IMR-90 (cell line): ENCODE measurements around the gene GRHL3. TPM values are rescaled to one million over a fixed set of nuclear protein-coding genes. Genes with fewer than 3 reads are reported as not detected.

Source experiments
- ATAC-seq: fragments of 200-7000 bp; cut with Tn5 transposase; 2 replicates; pipeline ENCODE4 v1.9.1; 2020; ENCODE audit warnings: low read depth, mild to moderate bottlenecking, moderate library complexity
- BruUV-seq: library from RNA; stranded (reverse); fragments of 400-500 nt; replicated peaks from 2 replicates; lab custom pipeline; 2021; lab: Mats Ljungman, UMichigan
- CTCF ChIA-PET: fragments of 300-600 bp; formaldehyde crosslinking; extraction: SDS; loops from one replicate; lab custom pipeline; 2021; ENCODE audit warnings: antibody characterized with exemption; lab: Yijun Ruan, JAX
- POLR2A ChIA-PET: fragments of 300-600 bp; sonication (Branson Sonifier 250); formaldehyde crosslinking; loops from one replicate; lab custom pipeline; 2022; ENCODE audit warnings: antibody characterized with exemption; ENCODE audit not compliant: unreplicated experiment; lab: Charles Lee
- DNase-seq: peaks from one replicate; pipeline ENCODE4 v3.0.0; 2013
- H2AFZ ChIP-seq: replicated peaks from 2 replicates; pipeline ENCODE3; 2013; ENCODE audit warnings: low read length, mild to moderate bottlenecking; ENCODE audit not compliant: poor library complexity
- H2AK5ac ChIP-seq: 2 replicates; pipeline ENCODE4 v1.6.1; 2013; ENCODE audit warnings: low read depth, low read length, inconsistent platforms
- H2AK9ac ChIP-seq: replicated peaks from 2 replicates; pipeline ENCODE3; 2013; ENCODE audit warnings: mild to moderate bottlenecking, low read depth, low read length, moderate library complexity; ENCODE audit not compliant: poor library complexity
- H2BK120ac ChIP-seq: 2 replicates; pipeline ENCODE4 v1.6.1; 2013; ENCODE audit warnings: low read depth, low read length, inconsistent platforms
- H2BK15ac ChIP-seq: 3 replicates; pipeline ENCODE4 v1.6.1; 2013; ENCODE audit warnings: low read depth, low read length, inconsistent platforms
- H2BK20ac ChIP-seq: 2 replicates; pipeline ENCODE4 v1.6.1; 2013; ENCODE audit warnings: low read depth, mild to moderate bottlenecking, inconsistent platforms, low read length, moderate library complexity
- H2BK5ac ChIP-seq: 2 replicates; pipeline ENCODE4 v1.6.1; 2013; ENCODE audit warnings: mild to moderate bottlenecking, low read depth, low read length, inconsistent platforms; ENCODE audit not compliant: poor library complexity, severe bottlenecking
- H3K14ac ChIP-seq: replicated peaks from 2 replicates; pipeline ENCODE4 v1.6.1; 2013; ENCODE audit warnings: low read depth, low read length, inconsistent platforms
- H3K18ac ChIP-seq: 2 replicates; pipeline ENCODE4 v1.6.1; 2013; ENCODE audit warnings: low read depth, low read length, control low read depth
- H3K23ac ChIP-seq: 2 replicates; pipeline ENCODE4 v1.6.1; 2013; ENCODE audit warnings: low read depth, low read length, inconsistent platforms
- H3K27ac ChIP-seq: 2 replicates; pipeline ENCODE4 v1.5.1; 2013; ENCODE audit warnings: mild to moderate bottlenecking, control low read depth, low read length; ENCODE audit not compliant: insufficient read depth
- H3K27me3 ChIP-seq: 2 replicates; pipeline ENCODE4 v1.6.1; 2013; ENCODE audit warnings: low read length; ENCODE audit not compliant: control insufficient read depth, insufficient read depth
- H3K36me3 ChIP-seq: 2 replicates; pipeline ENCODE4 v1.6.1; 2013; ENCODE audit warnings: low read length, mixed read lengths; ENCODE audit not compliant: control insufficient read depth, insufficient read depth
- H3K4ac ChIP-seq: 2 replicates; pipeline ENCODE4 v1.6.1; 2013; ENCODE audit warnings: low read depth, low read length, inconsistent platforms
- H3K4me1 ChIP-seq: 2 replicates; pipeline ENCODE4 v1.6.1; 2013; ENCODE audit warnings: low read length, mixed read lengths; ENCODE audit not compliant: control insufficient read depth, insufficient read depth
- H3K4me2 ChIP-seq: 2 replicates; pipeline ENCODE4 v1.6.1; 2013; ENCODE audit warnings: low read depth, mild to moderate bottlenecking, control low read depth, low read length, moderate library complexity
- H3K4me3 ChIP-seq: 2 replicates; pipeline ENCODE4 v1.5.1; 2013; ENCODE audit warnings: low read depth, mild to moderate bottlenecking, control low read depth, low read length, moderate library complexity; ENCODE audit not compliant: insufficient read depth
- H3K56ac ChIP-seq: 2 replicates; pipeline ENCODE4 v1.6.1; 2013; ENCODE audit warnings: low read length, inconsistent platforms; ENCODE audit not compliant: insufficient read depth; ENCODE audit errors: extremely low read depth
- H3K79me1 ChIP-seq, 2 experiments: 2 replicates each; pipeline ENCODE4 v1.6.1; 2013; ENCODE audit warnings: low read length in 2 of 2, inconsistent platforms in 1 of 2, low read depth in 1 of 2
- H3K9ac ChIP-seq: 2 replicates; pipeline ENCODE4 v1.6.1; 2013; ENCODE audit warnings: low read depth, low read length, control low read depth
- H3K9me1 ChIP-seq: 2 replicates; pipeline ENCODE4 v1.6.1; 2013; ENCODE audit warnings: low read length, inconsistent platforms; ENCODE audit not compliant: insufficient read depth
- H3K9me3 ChIP-seq: 2 replicates; pipeline ENCODE4 v1.6.1; 2013; ENCODE audit warnings: low read length; ENCODE audit not compliant: control insufficient read depth, insufficient read depth
- H4K20me1 ChIP-seq: 2 replicates; pipeline ENCODE4 v1.6.1; 2013; ENCODE audit warnings: low read length, inconsistent platforms; ENCODE audit not compliant: insufficient read depth
- H4K5ac ChIP-seq: 2 replicates; pipeline ENCODE4 v1.6.1; 2013; ENCODE audit warnings: mild to moderate bottlenecking, low read depth, low read length, control low read depth
- H4K8ac ChIP-seq, 2 experiments: 2 replicates each; pipeline ENCODE4 v1.6.1; 2013; ENCODE audit warnings: low read depth in 2 of 2, low read length in 2 of 2, control low read depth in 1 of 2, inconsistent platforms in 1 of 2
- H4K91ac ChIP-seq: 2 replicates; pipeline ENCODE4 v1.6.1; 2013; ENCODE audit warnings: low read depth, low read length, inconsistent platforms; ENCODE audit not compliant: insufficient read depth
- BHLHE40 ChIP-seq: fragments of 150-350 bp; IDR thresholded peaks from 2 replicates; pipeline ENCODE4 v1.6.1; 2016; ENCODE audit warnings: mild to moderate bottlenecking, low read depth, low read length
- CEBPB ChIP-seq: IDR thresholded peaks from 2 replicates; pipeline ENCODE4 v1.6.1; 2012; ENCODE audit warnings: low read depth, low read length, improper control_type of control experiment
- CHD1 ChIP-seq: IDR thresholded peaks from 2 replicates; pipeline ENCODE4 v1.6.1; 2012; ENCODE audit warnings: low read depth, low read length, improper control_type of control experiment
- ELK1 ChIP-seq: fragments of 150-350 bp; IDR thresholded peaks from 2 replicates; pipeline ENCODE4 v1.6.1; 2016; ENCODE audit warnings: low read depth, mild to moderate bottlenecking, low read length, moderate library complexity, borderline replicate concordance
- FOS ChIP-seq: fragments of 150-350 bp; IDR thresholded peaks from 2 replicates; pipeline ENCODE4 v1.6.1; 2016; ENCODE audit warnings: low read depth, low read length
- MAFK ChIP-seq: IDR thresholded peaks from 2 replicates; pipeline ENCODE4 v1.6.1; 2012; ENCODE audit warnings: low read depth, low read length, improper control_type of control experiment
- MAZ ChIP-seq: IDR thresholded peaks from 2 replicates; pipeline ENCODE4 v1.6.1; 2012; ENCODE audit warnings: low read depth, mild to moderate bottlenecking, low read length, improper control_type of control experiment, moderate library complexity, borderline replicate concordance
- MXI1 ChIP-seq: IDR thresholded peaks from 2 replicates; pipeline ENCODE4 v1.6.1; 2012; ENCODE audit warnings: low read depth, mild to moderate bottlenecking, low read length, moderate library complexity, borderline replicate concordance
- NFE2L2 ChIP-seq: fragments of 150-350 bp; IDR thresholded peaks from 2 replicates; pipeline ENCODE4 v1.6.1; 2016; ENCODE audit warnings: low read depth, mild to moderate bottlenecking, low read length
- POLR2A ChIP-seq: IDR thresholded peaks from 2 replicates; pipeline ENCODE4 v1.6.1; 2012; ENCODE audit warnings: mild to moderate bottlenecking, low read depth, low read length
- RAD21 ChIP-seq: IDR thresholded peaks from 2 replicates; pipeline ENCODE4 v1.6.1; 2012; ENCODE audit warnings: low read length, improper control_type of control experiment
- RCOR1 ChIP-seq: IDR thresholded peaks from 2 replicates; pipeline ENCODE4 v1.6.1; 2012; ENCODE audit warnings: mild to moderate bottlenecking, low read length, improper control_type of control experiment; ENCODE audit not compliant: insufficient replicate concordance
- RFX5 ChIP-seq: IDR thresholded peaks from 2 replicates; pipeline ENCODE4 v1.8.0; 2012; ENCODE audit warnings: low read depth, mild to moderate bottlenecking, low read length, moderate library complexity
- SMC3 ChIP-seq: fragments of 150-350 bp; IDR thresholded peaks from 2 replicates; pipeline ENCODE4 v1.6.1; 2016; ENCODE audit warnings: low read depth, mild to moderate bottlenecking, antibody characterized with exemption, low read length, moderate library complexity
- USF2 ChIP-seq: fragments of 150-350 bp; IDR thresholded peaks from 2 replicates; pipeline ENCODE4 v1.6.1; 2017; ENCODE audit warnings: mild to moderate bottlenecking, antibody characterized with exemption, low read length, low read depth
- WGBS, 2 experiments: methylation state at CpG; one replicate each; pipeline versions ENCODE4 v1.1.5 to v1.1.7; 2013; ENCODE audit warnings: missing lambda C conversion rate in 2 of 2; ENCODE audit not compliant: insufficient read length in 1 of 2; ENCODE audit errors: extremely low coverage in 2 of 2; 5-methylcytosine and 5-hydroxymethylcytosine counted together
- dilution Hi-C: fragments of 300-500 bp; cut with HindIII; formaldehyde crosslinking; loops from one replicate; pipeline ENCODE4 v1.14.3; 2018; ENCODE audit warnings: low sequenced_read_pairs; ENCODE audit not compliant: unreplicated experiment
- in situ Hi-C: fragments of 300-500 bp; cut with MboI; formaldehyde crosslinking; loops from 3 replicates; pipeline ENCODE4 v1.14.3; 2019; ENCODE audit warnings: low sequenced_read_pairs, inconsistent platforms, mixed read lengths
- intact Hi-C: fragments of 100-400 bp; cut with micrococcal nuclease; formaldehyde crosslinking; loops from 2 replicates; pipeline ENCODE4 v1.10.0; 2022
- polyA plus RNA-seq, 3 experiments: library from polyadenylated mRNA; depleted of rRNA; stranded (reverse); fragments of >200 nt; gene quantifications; 2 replicates each; pipeline ENCODE4 v1.2.3, GENCODE V29; 2012; ENCODE audit warnings: low replicate concordance in 1 of 3
- total RNA-seq: library from RNA; depleted of rRNA; stranded (reverse); fragments of >200 nt; gene quantifications from 2 replicates; pipeline ENCODE4 v1.2.3, GENCODE V29; 2012
- TF ChIP-seq, protein P1 (sequence below): conservative IDR thresholded peaks from 2 replicates; pipeline ENCODE4 v1.5.1; 2012; ENCODE audit warnings: mild to moderate bottlenecking, low read depth, low read length, improper control_type of control experiment

The GRHL3 gene
- total and polyA plus RNA-seq, 2 of the 4 experiments (the other 2 are of a cell fraction) = not detected

- Histone ChIP-seq H3K9me3 (no peaks in the 10 kb centered on the region), H3K4me2 (no peak overlapping the region), H3K9ac (no peak overlapping the region), H2BK5ac (no peak overlapping the region), H4K91ac (no peak overlapping the region), H3K4me3 (no peak overlapping the region), H4K5ac (no peak overlapping the region), H2AK9ac (no peak overlapping the region), H2AK5ac (no peak overlapping the region), H2AFZ (no peak overlapping the region), H3K4me1 (no peaks in the 10 kb centered on the region), H3K9me1 (no peaks in the 10 kb centered on the region; the same call in 1 of the 2 replicates), H2BK120ac (no peak overlapping the region), H3K27me3 (peaks cover 15% of the 10 kb centered on the region), H3K27ac (no peak overlapping the region), H3K4ac (no peak overlapping the region), H3K36me3 (no peaks in the 10 kb centered on the region), H3K56ac (no peak overlapping the region), H3K14ac (no peak overlapping the region), H2BK20ac (no peak overlapping the region), H2BK15ac (no peak overlapping the region), H4K8ac (no peak overlapping the region), H3K18ac (no peak overlapping the region), H3K79me1 (no peaks in the 10 kb centered on the region), H4K20me1 (no peaks in the 10 kb centered on the region), H3K23ac (no peak overlapping the region)
- no CpG with 5 or more reads among the region's 4 CpGs for whole genome bisulfite sequencing, 2 experiments
- ATAC-seq (no peak), DNase-seq (no peak)
- BruUV-seq = no TSS peak
- intact Hi-C loops (no loop called here), in situ Hi-C loops (no loop called here), dilution Hi-C loops (no loop called here)
- CTCF ChIA-PET = no interaction called here
- POLR2A ChIA-PET = no interaction called here
- TF ChIP-seq FOS (no peak), BHLHE40 (no peak), CEBPB (no peak), RFX5 (no peak), SMC3 (no peak), ELK1 (no peak), RCOR1 (no peak), MAZ (no peak), CHD1 (no peak), NFE2L2 (no peak), USF2 (no peak), MXI1 (no peak), RAD21 (no peak), POLR2A (no peak), MAFK (no peak)
- TF ChIP-seq, protein P1, sequence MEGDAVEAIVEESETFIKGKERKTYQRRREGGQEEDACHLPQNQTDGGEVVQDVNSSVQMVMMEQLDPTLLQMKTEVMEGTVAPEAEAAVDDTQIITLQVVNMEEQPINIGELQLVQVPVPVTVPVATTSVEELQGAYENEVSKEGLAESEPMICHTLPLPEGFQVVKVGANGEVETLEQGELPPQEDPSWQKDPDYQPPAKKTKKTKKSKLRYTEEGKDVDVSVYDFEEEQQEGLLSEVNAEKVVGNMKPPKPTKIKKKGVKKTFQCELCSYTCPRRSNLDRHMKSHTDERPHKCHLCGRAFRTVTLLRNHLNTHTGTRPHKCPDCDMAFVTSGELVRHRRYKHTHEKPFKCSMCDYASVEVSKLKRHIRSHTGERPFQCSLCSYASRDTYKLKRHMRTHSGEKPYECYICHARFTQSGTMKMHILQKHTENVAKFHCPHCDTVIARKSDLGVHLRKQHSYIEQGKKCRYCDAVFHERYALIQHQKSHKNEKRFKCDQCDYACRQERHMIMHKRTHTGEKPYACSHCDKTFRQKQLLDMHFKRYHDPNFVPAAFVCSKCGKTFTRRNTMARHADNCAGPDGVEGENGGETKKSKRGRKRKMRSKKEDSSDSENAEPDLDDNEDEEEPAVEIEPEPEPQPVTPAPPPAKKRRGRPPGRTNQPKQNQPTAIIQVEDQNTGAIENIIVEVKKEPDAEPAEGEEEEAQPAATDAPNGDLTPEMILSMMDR = no peak
Measured at GRCh38 chr1:24337455-24337854, 18.3 kb downstream of the GRHL3 start.
